GM23248 (cell line): ENCODE results near the gene MRPL36. TPM values are rescaled to one million over a fixed set of nuclear protein-coding genes. Genes with fewer than 3 reads are reported as not detected.

ENCODE experiments used
- DNase-seq: peaks from one replicate; pipeline ENCODE4 v3.0.0-alpha.2; 2015
- H2AFZ ChIP-seq: fragments of 200-600 bp; sonication (generic); 2 replicates; pipeline ENCODE4 v1.6.1; 2016; ENCODE audit warnings: antibody characterized with exemption
- H3F3A ChIP-seq: fragments of 200-600 bp; sonication (generic); 2 replicates; pipeline ENCODE4 v1.6.1; 2016; ENCODE audit warnings: mild to moderate bottlenecking, antibody characterized with exemption, mixed run types; ENCODE audit not compliant: insufficient read depth
- H3K27ac ChIP-seq: fragments of 200-600 bp; sonication (generic); 2 replicates; pipeline ENCODE4 v1.5.1; 2016; ENCODE audit warnings: mild to moderate bottlenecking
- H3K27me3 ChIP-seq: fragments of 200-600 bp; sonication (generic); replicated peaks from 2 replicates; pipeline ENCODE4 v1.6.1; 2016; ENCODE audit warnings: mild to moderate bottlenecking; ENCODE audit not compliant: insufficient read depth
- H3K36me3 ChIP-seq: fragments of 200-600 bp; sonication (generic); 2 replicates; pipeline ENCODE4 v1.6.1; 2016; ENCODE audit warnings: low read depth, mild to moderate bottlenecking
- H3K4me1 ChIP-seq: fragments of 200-600 bp; sonication (generic); 2 replicates; pipeline ENCODE4 v1.6.1; 2016; ENCODE audit warnings: mild to moderate bottlenecking; ENCODE audit not compliant: insufficient read depth
- H3K4me2 ChIP-seq: fragments of 200-600 bp; sonication (generic); one replicate; pipeline ENCODE4 v1.6.1; 2016; ENCODE audit warnings: mild to moderate bottlenecking; ENCODE audit not compliant: unreplicated experiment
- H3K4me3 ChIP-seq: fragments of 200-600 bp; sonication (generic); 2 replicates; pipeline ENCODE4 v1.5.1; 2016; ENCODE audit warnings: mild to moderate bottlenecking
- H3K79me2 ChIP-seq: fragments of 200-600 bp; sonication (generic); 2 replicates; pipeline ENCODE4 v1.6.1; 2016; ENCODE audit warnings: mild to moderate bottlenecking; ENCODE audit not compliant: insufficient read depth
- H3K9ac ChIP-seq: fragments of 200-600 bp; sonication (generic); 2 replicates; pipeline ENCODE4 v1.6.1; 2016; ENCODE audit warnings: mild to moderate bottlenecking
- H3K9me2 ChIP-seq: fragments of 200-600 bp; sonication (generic); 2 replicates; pipeline ENCODE4 v1.6.1; 2016; ENCODE audit warnings: mixed run types, mild to moderate bottlenecking, moderate library complexity; ENCODE audit not compliant: insufficient read depth
- H3K9me3 ChIP-seq: fragments of 200-600 bp; sonication (generic); one replicate; pipeline ENCODE4 v1.6.1; 2017; ENCODE audit warnings: low read depth
- H4K20me1 ChIP-seq: fragments of 200-600 bp; sonication (generic); 2 replicates; pipeline ENCODE4 v1.6.0; 2016; ENCODE audit not compliant: insufficient read depth
- EZH2 ChIP-seq: fragments of 200-600 bp; sonication (generic); IDR thresholded peaks from 2 replicates; pipeline ENCODE4 v1.6.1; 2018; ENCODE audit warnings: antibody characterized with exemption, mild to moderate bottlenecking; ENCODE audit not compliant: insufficient read depth, poor library complexity, severe bottlenecking
- EZH2phosphoT487 ChIP-seq: fragments of 200-600 bp; sonication (generic); IDR thresholded peaks from 2 replicates; pipeline ENCODE4 v1.6.1; 2018; ENCODE audit warnings: antibody characterized with exemption, moderate library complexity, mild to moderate bottlenecking, low read depth; ENCODE audit not compliant: insufficient read depth
- WGBS, 2 experiments: methylation state at CpG; one replicate each; pipeline ENCODE4 v1.1.6; 2015 to 2017; ENCODE audit warnings: low lambda C conversion rate in 2 of 2, low coverage in 1 of 2; ENCODE audit errors: missing lambda C conversion rate in 2 of 2; 5-methylcytosine and 5-hydroxymethylcytosine counted together
- in situ Hi-C: fragments of 300-500 bp; cut with MboI; formaldehyde crosslinking; loops from 2 replicates; pipeline ENCODE4 v1.15.0; 2020
- polyA plus RNA-seq: library from polyadenylated mRNA; unstranded; fragments of >200 nt; fragmentation: Nextera tagmentation; extraction: Ambion mirVana; gene quantifications from 2 replicates; pipeline ENCODE4 v1.2.1, GENCODE V29; 2016
- total RNA-seq: library from RNA; depleted of rRNA; stranded (reverse); fragments of >200 nt; shearing (Covaris generic); gene quantifications from 2 replicates; pipeline ENCODE4 v1.2.3, GENCODE V29; 2014

Gene MRPL36
- total and polyA plus RNA-seq, 2 experiments from 2014 or later, result 30.9 to 140 TPM

- Histone ChIP-seq H3K27ac (no peak overlapping the region), H3K9ac (no peak overlapping the region), H3K4me3 (no peak overlapping the region), H3K9me3 (no peaks in the 10 kb centered on the region), H3K36me3 (peaks cover 5% of the 10 kb centered on the region), H3K9me2 (no peaks in the 10 kb centered on the region), H3K27me3 (no peaks in the 10 kb centered on the region), H3K4me1 (0 out of 2 replicates have a peak, but pooled peaks cover 6% of the 10 kb centered on the region), H3K79me2 (peaks cover 98% of the 10 kb centered on the region), H3F3A (no peaks in the 10 kb centered on the region), H4K20me1 (no peaks in the 10 kb centered on the region), H3K4me2 (no peak overlapping the region), H2AFZ (no peak overlapping the region)
- WGBS, 2 experiments, result 95% methylated on average over 15 of the region's 15 CpGs
- TF ChIP-seq EZH2, result no peak
- in situ Hi-C loops, result no loop called here
- no peak for DNase-seq
These were observed 6.6 kb upstream of the MRPL36 start for GRCh38 chr5:1806199-1806598.

DNA sequence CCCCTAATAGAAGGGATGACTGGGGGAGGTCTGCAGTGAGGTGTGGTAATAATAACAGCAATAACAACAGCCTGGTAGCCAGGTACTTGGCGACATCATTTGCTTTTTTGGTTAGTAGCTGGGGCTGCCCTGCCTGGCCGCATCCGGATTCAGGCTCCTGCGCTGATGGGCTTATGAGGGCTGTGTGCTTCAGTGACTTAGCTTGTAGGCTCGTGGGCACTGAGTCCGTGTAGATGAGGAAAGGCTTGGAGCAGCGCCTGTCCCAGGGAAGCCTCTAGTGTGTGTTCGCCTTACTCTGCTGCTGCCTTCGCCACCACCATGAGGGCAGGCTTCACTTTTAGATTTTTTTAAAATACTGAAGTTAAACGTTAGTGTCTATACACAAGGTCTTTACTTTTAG lies 6.1 kb upstream of the MRPL36 start:
- Histone ChIP-seq H3K79me2 (peaks cover 98% of the 10 kb centered on the region), H3K36me3 (peaks cover under 1% of the 10 kb centered on the region; the same call in 1 of the 2 replicates), H3K27ac (no peak overlapping the region), H3K4me2 (no peak overlapping the region), H3K4me3 (no peak overlapping the region), H3K9ac (no peak overlapping the region), H3K9me3 (no peaks in the 10 kb centered on the region), H4K20me1 (no peaks in the 10 kb centered on the region), H2AFZ (no peak overlapping the region), H3K27me3 (no peaks in the 10 kb centered on the region), H3K4me1 (0 out of 2 replicates have a peak, but pooled peaks cover 6% of the 10 kb centered on the region), H3F3A (0 out of 2 replicates have a peak, but pooled peaks cover 2% of the 10 kb centered on the region), H3K9me2 (no peaks in the 10 kb centered on the region)
- no peak for DNase-seq
- in situ Hi-C loops, result no loop called here
- WGBS, 2 experiments, result 91 to 92% methylated on average over 10 of the region's 10 CpGs
- TF ChIP-seq EZH2phosphoT487 (no peak), EZH2 (no peak)

- Histone ChIP-seq H3K4me3 (no peak overlapping the region), H3K79me2 (peaks cover 96% of the 10 kb centered on the region), H3K4me2 (no peak overlapping the region), H3K27ac (no peak overlapping the region), H2AFZ (no peak overlapping the region), H3K9me2 (no peaks in the 10 kb centered on the region), H3K9me3 (no peaks in the 10 kb centered on the region), H4K20me1 (no peaks in the 10 kb centered on the region), H3K27me3 (no peaks in the 10 kb centered on the region), H3K9ac (no peak overlapping the region), H3K36me3 (no peaks in the 10 kb centered on the region; the same call in 1 of the 2 replicates), H3F3A (0 out of 2 replicates have a peak, but pooled peaks cover 6% of the 10 kb centered on the region), H3K4me1 (0 out of 2 replicates have a peak, but pooled peaks cover 6% of the 10 kb centered on the region)
- no peak for DNase-seq
- WGBS, 2 experiments, result 63 to 68% methylated on average over 4 of the region's 4 CpGs
- no peak for TF ChIP-seq EZH2phosphoT487
- TF ChIP-seq EZH2, result no peak
- in situ Hi-C loops, result no loop called here
These were observed 5.7 kb upstream of the MRPL36 start for GRCh38 chr5:1805326-1805725.

- Histone ChIP-seq H3K9ac (no peak overlapping the region), H3K9me2 (no peaks in the 10 kb centered on the region), H3K4me3 (no peak overlapping the region), H3K27me3 (no peaks in the 10 kb centered on the region), H3F3A (0 out of 2 replicates have a peak, but pooled peaks cover 11% of the 10 kb centered on the region), H2AFZ (no peak overlapping the region), H3K27ac (no peak overlapping the region), H3K36me3 (no peaks in the 10 kb centered on the region; the same call in 1 of the 2 replicates), H3K79me2 (peaks cover 90% of the 10 kb centered on the region), H3K4me1 (0 out of 2 replicates have a peak, but pooled peaks cover 6% of the 10 kb centered on the region), H4K20me1 (no peaks in the 10 kb centered on the region), H3K4me2 (no peak overlapping the region), H3K9me3 (no peaks in the 10 kb centered on the region)
- WGBS, 2 experiments, result 92 to 94% methylated on average over 13 to 15 of the region's 15 CpGs
- TF ChIP-seq EZH2 (no peak), EZH2phosphoT487 (no peak)
- DNase-seq, result no peak
- in situ Hi-C loops, result no loop called here
These were observed 4.5 kb upstream of the MRPL36 start for GRCh38 chr5:1804001-1804690.
